NCI-H446 treated with DMSO at 0.1 percent for 48 hours (cell line): ENCODE data around the gene SBK2.

Experiments used
- DNase-seq: peaks from one replicate; lab custom pipeline; 2025; lab: John Stamatoyannopoulos, UW

The SBK2 gene

GRCh38 chr19:55486043-55486970, 50.6 kb downstream of the SBK2 start:
- DNase-seq, result no peak

GRCh38 chr19:55485439-55486011, 51.4 kb downstream of the SBK2 start:
- no peak for DNase-seq

GRCh38 chr19:55484593-55485438, 52.1 kb downstream of the SBK2 start, which contains the start of gene NAT14:
TSS of gene NAT14 (plus strand) at chr19:55485188. CDS start at chr19:55485709, 521 bp downstream.
- DNase-seq, result no peak

GRCh38 chr19:55483706-55484592, 53.0 kb downstream of the SBK2 start:
- DNase-seq, result no peak

- DNase-seq, result no peak
Observed at GRCh38 chr19:55482967-55483705, 53.8 kb downstream of the SBK2 start.

GRCh38 chr19:55482156-55482961, 54.6 kb downstream of the SBK2 start:
- no peak for DNase-seq

- no peak for DNase-seq
Observed at GRCh38 chr19:55481794-55482155, 55.2 kb downstream of the SBK2 start.

- no peak for DNase-seq
Observed at GRCh38 chr19:55481148-55481793, 55.7 kb downstream of the SBK2 start.

- DNase-seq, result no peak
Observed at GRCh38 chr19:55479451-55480230, 57.3 kb downstream of the SBK2 start.

- no peak for DNase-seq
Observed at GRCh38 chr19:55479045-55479444, 57.9 kb downstream of the SBK2 start.
